HG03469 (cell line): Measurements from ENCODE around the gene DVL2.
"Not testable (repeated sequence)": the region's sequence is repeated elsewhere in the genome, so short reads cannot be mapped to it uniquely, and the experiment has no call there.

Experiments used
- ATAC-seq: cut with Tn5 transposase; IDR thresholded peaks from one replicate; pipeline ENCODE4 v1.9.1; 2021; ENCODE audit warnings: mild to moderate bottlenecking, moderate library complexity, moderate number of reproducible peaks; ENCODE audit not compliant: unreplicated experiment

The DVL2 gene

GRCh38 chr17:7256766-7257456, 22.6 kb upstream of the DVL2 start:
- no peak for ATAC-seq

- no peak for ATAC-seq
Observed at GRCh38 chr17:7254511-7254910, 20.2 kb upstream of the DVL2 start.

GRCh38 chr17:7253082-7253481, 18.8 kb upstream of the DVL2 start:
- ATAC-seq, result no peak

GRCh38 chr17:7252176-7253043, 18.1 kb upstream of the DVL2 start, which contains the start of gene ELP5:
ELP5 (plus strand) TSS chr17:7252215; CDS start chr17:7252551, 336 bp downstream.
- peak; percentile 35 for ATAC-seq

GRCh38 chr17:7251661-7252175, 17.4 kb upstream of the DVL2 start, which contains the start of gene CTDNEP1:
CTDNEP1 (minus strand) TSS chr17:7251734; CDS start chr17:7251296, 438 bp downstream.
- ATAC-seq, result peak; percentile 70

- ATAC-seq, result no peak
Observed at GRCh38 chr17:7250695-7251627, 16.6 kb upstream of the DVL2 start.

- no peak for ATAC-seq
Observed at GRCh38 chr17:7249830-7250229, 15.5 kb upstream of the DVL2 start.

- ATAC-seq, result no peak
Observed at GRCh38 chr17:7249214-7249613, 14.9 kb upstream of the DVL2 start.

- ATAC-seq, result no peak
Observed at GRCh38 chr17:7248796-7249195, 14.5 kb upstream of the DVL2 start.

GRCh38 chr17:7246779-7247178, 12.5 kb upstream of the DVL2 start:
- ATAC-seq, result no peak

GRCh38 chr17:7243838-7244237, 9.5 kb upstream of the DVL2 start:
- ATAC-seq, result not testable (repeated sequence)

GRCh38 chr17:7243453-7243729, 9.1 kb upstream of the DVL2 start:
- no peak for ATAC-seq

- no peak for ATAC-seq
Observed at GRCh38 chr17:7242717-7243452, 8.6 kb upstream of the DVL2 start.

- ATAC-seq, result no peak
Observed at GRCh38 chr17:7241783-7242716, 7.7 kb upstream of the DVL2 start, which contains the start of gene GABARAP. GABARAP (minus strand) TSS chr17:7242449; CDS start chr17:7242330, 119 bp downstream.

GRCh38 chr17:7241090-7241733, 6.9 kb upstream of the DVL2 start:
- no peak for ATAC-seq

- ATAC-seq, result no peak
Observed at GRCh38 chr17:7240375-7240774, 6.1 kb upstream of the DVL2 start.

GRCh38 chr17:7239091-7240027, 5.0 kb upstream of the DVL2 start, which contains the start of gene PHF23:
PHF23 (minus strand) TSS chr17:7239457; CDS start chr17:7239279, 178 bp downstream.
- ATAC-seq, result peak; percentile 33
